Osteocyte (in vitro differentiated cells): ENCODE measurements around the gene SMPD4. TPM values are rescaled to one million over a fixed set of nuclear protein-coding genes. Genes with fewer than 3 reads are reported as not detected.
"Not testable (repeated sequence)": the region's sequence is repeated elsewhere in the genome, so short reads cannot be mapped to it uniquely, and the experiment has no call there.

ENCODE experiments used
- DNase-seq: peaks from one replicate; pipeline ENCODE4 v3.0.0; 2021; ENCODE audit warnings: mixed read lengths; ENCODE audit not compliant: unreplicated experiment; ENCODE audit errors: extremely low spot score
- H3K27ac Mint-ChIP-seq: one replicate; pipeline ENCODE4 v1.8.0; 2021; ENCODE audit warnings: mild to moderate bottlenecking, mixed read lengths; ENCODE audit not compliant: unreplicated experiment
- H3K27me3 Mint-ChIP-seq: one replicate; pipeline ENCODE4 v1.8.0; 2021; ENCODE audit warnings: mixed read lengths; ENCODE audit not compliant: unreplicated experiment
- H3K36me3 Mint-ChIP-seq: one replicate; pipeline ENCODE4 v1.8.0; 2021; ENCODE audit warnings: mixed read lengths; ENCODE audit not compliant: unreplicated experiment
- H3K4me1 Mint-ChIP-seq: one replicate; pipeline ENCODE4 v1.8.0; 2021; ENCODE audit warnings: mixed read lengths; ENCODE audit not compliant: unreplicated experiment
- H3K4me3 Mint-ChIP-seq: one replicate; pipeline ENCODE4 v1.8.0; 2021; ENCODE audit warnings: mild to moderate bottlenecking, moderate library complexity, mixed read lengths; ENCODE audit not compliant: unreplicated experiment
- H3K9me3 Mint-ChIP-seq: one replicate; pipeline ENCODE4 v1.8.0; 2021; ENCODE audit warnings: mixed read lengths; ENCODE audit not compliant: unreplicated experiment
- CTCF ChIP-seq: fragments of 200-600 bp; sonication (generic); IDR thresholded peaks from 2 replicates; pipeline ENCODE4 v1.5.0; 2021; ENCODE audit warnings: antibody characterized with exemption, mild to moderate bottlenecking, moderate library complexity
- total RNA-seq: library from RNA; stranded (reverse); gene quantifications from 2 replicates; pipeline ENCODE4 v1.2.1, GENCODE V29; 2021

SMPD4 gene
- total RNA-seq, 1 donor from 2014 or later: 64.8 TPM

GRCh38 chr2:130202518-130202917, 21.1 kb upstream of the SMPD4 start:
- not testable (repeated sequence) for H3K36me3 Mint-ChIP-seq, DNase-seq, H3K4me3 Mint-ChIP-seq, H3K27me3 Mint-ChIP-seq, H3K9me3 Mint-ChIP-seq, H3K4me1 Mint-ChIP-seq, H3K27ac Mint-ChIP-seq

DNA sequence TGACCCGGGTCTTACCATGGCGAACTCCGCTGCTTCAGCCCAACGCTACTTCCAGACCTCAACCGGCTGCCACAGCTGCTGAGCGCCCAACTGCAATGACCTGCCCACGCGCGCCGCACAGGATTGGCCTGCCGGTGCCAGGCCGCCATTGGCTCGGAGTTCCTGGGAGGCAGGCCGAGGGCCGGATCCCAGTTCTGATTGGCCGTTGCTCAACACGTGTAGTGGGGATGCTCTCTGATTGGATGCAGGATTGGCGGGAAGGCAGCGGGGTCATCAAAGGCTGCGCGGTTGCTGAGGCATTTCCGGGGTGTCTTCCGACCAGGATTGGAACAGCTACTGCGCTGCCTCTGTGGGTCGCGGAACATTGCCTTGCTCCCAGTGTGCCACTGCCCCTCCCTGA, 16.9 kb upstream of the SMPD4 start, which contains the start of gene TUBA3E:
Gene TUBA3E (minus strand): TSS at position 97 of the 400 bp plus-strand sequence. CDS start 79 bp downstream, at position 18.
- H3K36me3 Mint-ChIP-seq: no peaks in the 10 kb centered on the region
- no peaks in the 10 kb centered on the region for H3K4me1 Mint-ChIP-seq
- DNase-seq: no peak
- no peak within 1 kb of the TSS for H3K27ac Mint-ChIP-seq
- H3K27me3 Mint-ChIP-seq: peaks cover 2% of the 10 kb centered on the region
- H3K4me3 Mint-ChIP-seq: no peak within 1 kb of the TSS
- TF ChIP-seq CTCF: no peak
- no peaks in the 10 kb centered on the region for H3K9me3 Mint-ChIP-seq

- not testable (repeated sequence) for H3K4me3 Mint-ChIP-seq, H3K27me3 Mint-ChIP-seq, H3K9me3 Mint-ChIP-seq
Measured at GRCh38 chr2:130196052-130196451, 14.7 kb upstream of the SMPD4 start.

DNA sequence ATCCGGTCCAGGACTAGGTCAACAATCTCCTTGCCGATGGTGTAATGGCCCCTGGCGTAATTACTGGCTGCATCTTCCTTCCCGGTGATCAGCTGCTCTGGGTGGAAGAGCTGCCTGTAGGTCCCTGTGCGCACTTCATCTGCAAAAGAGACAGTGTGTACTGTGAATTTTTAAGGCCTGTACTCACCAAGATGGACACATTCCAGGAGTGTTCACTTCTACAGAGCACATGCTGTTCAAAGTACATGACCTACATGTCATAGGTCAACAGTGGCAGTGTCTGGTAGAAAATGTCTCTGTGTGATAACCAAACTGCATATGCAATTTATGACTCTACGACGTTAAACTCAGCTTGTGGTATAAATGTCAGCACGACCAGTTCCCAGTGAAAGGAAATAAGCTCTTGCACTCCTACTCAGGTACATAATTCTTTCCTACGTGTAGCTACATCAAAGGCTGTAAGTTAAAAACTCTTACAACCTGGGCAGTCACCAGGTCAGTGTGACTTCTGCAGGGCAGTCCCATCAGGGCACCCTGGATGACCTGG, 13.8 kb upstream of the SMPD4 start:
- H3K27me3 Mint-ChIP-seq, H3K36me3 Mint-ChIP-seq, H3K4me3 Mint-ChIP-seq, H3K4me1 Mint-ChIP-seq, H3K9me3 Mint-ChIP-seq, H3K27ac Mint-ChIP-seq, DNase-seq: not testable (repeated sequence)

More at GRCh38 chr2:130196052-130196451, 14.7 kb upstream of the SMPD4 start:
- not testable (repeated sequence) for DNase-seq, H3K4me1 Mint-ChIP-seq, H3K36me3 Mint-ChIP-seq, H3K27ac Mint-ChIP-seq

DNA sequence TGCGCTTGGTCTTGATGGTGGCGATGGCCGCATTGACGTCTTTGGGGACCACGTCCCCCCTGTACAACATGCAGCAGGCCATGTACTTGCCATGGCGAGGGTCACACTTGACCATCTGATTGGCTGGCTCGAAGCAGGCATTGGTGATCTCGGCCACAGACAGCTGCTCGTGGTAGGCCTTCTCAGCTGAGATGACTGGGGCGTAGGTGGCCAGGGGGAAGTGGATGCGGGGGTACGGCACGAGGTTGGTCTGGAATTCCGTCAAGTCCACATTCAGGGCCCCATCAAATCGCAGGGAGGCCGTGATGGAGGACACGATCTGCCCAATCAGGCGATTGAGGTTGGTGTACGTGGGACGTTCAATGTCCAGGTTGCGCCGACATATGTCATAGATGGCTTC, 12.4 kb upstream of the SMPD4 start:
- H3K27me3 Mint-ChIP-seq, DNase-seq, H3K4me1 Mint-ChIP-seq, H3K27ac Mint-ChIP-seq, H3K36me3 Mint-ChIP-seq, H3K4me3 Mint-ChIP-seq, H3K9me3 Mint-ChIP-seq: not testable (repeated sequence)

GRCh38 chr2:130192451-130192850, 11.0 kb upstream of the SMPD4 start:
- not testable (repeated sequence) for H3K9me3 Mint-ChIP-seq, H3K27me3 Mint-ChIP-seq, H3K4me1 Mint-ChIP-seq, H3K36me3 Mint-ChIP-seq, H3K27ac Mint-ChIP-seq, H3K4me3 Mint-ChIP-seq, DNase-seq

- not testable (repeated sequence) for H3K4me3 Mint-ChIP-seq, H3K36me3 Mint-ChIP-seq, H3K9me3 Mint-ChIP-seq, H3K27me3 Mint-ChIP-seq, H3K4me1 Mint-ChIP-seq, H3K27ac Mint-ChIP-seq, DNase-seq
Measured at GRCh38 chr2:130191319-130191718, 9.9 kb upstream of the SMPD4 start.

GRCh38 chr2:130190237-130190636, 8.8 kb upstream of the SMPD4 start:
- TF ChIP-seq CTCF: no peak
- Mint-ChIP-seq H3K27me3 (no peaks in the 10 kb centered on the region), H3K4me3 (no peak overlapping the region), H3K4me1 (peaks cover 3% of the 10 kb centered on the region), H3K9me3 (no peaks in the 10 kb centered on the region), H3K36me3 (peaks cover 9% of the 10 kb centered on the region), H3K27ac (no peak overlapping the region)
- no peak for DNase-seq

DNA sequence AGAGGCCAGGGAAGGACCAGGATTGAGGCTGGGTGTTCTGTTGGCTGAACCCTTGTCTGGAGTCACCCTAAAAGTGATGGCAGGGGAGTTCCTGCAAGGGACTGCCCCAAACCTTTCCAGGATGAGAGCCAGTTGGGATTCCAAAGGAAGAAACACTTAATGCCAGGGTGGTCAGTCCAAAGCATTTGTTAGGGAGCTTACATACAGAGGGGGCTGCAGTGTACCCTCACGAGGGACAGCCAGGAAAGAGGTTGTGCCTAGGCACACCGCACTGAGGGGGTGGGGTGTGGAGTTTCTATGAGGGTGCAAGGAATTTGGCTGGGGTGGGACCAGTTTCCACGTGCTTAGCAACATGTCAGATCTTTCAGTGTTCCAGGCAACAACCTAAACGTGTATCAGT, 7.6 kb upstream of the SMPD4 start:
- not testable (repeated sequence) for H3K4me3 Mint-ChIP-seq, H3K4me1 Mint-ChIP-seq, H3K9me3 Mint-ChIP-seq, H3K27me3 Mint-ChIP-seq, H3K27ac Mint-ChIP-seq, DNase-seq, H3K36me3 Mint-ChIP-seq

- H3K36me3 Mint-ChIP-seq, H3K4me3 Mint-ChIP-seq, H3K9me3 Mint-ChIP-seq, H3K27me3 Mint-ChIP-seq, DNase-seq, H3K27ac Mint-ChIP-seq: not testable (repeated sequence)
- H3K4me1 Mint-ChIP-seq: peaks cover 12% of the 10 kb centered on the region
Measured at GRCh38 chr2:130187859-130188792, 6.7 kb upstream of the SMPD4 start.
